Astrocyte of the spinal cord (primary cell): ENCODE measurements around the gene LCN15.

ENCODE experiments used
- DNase-seq: peaks from one replicate; pipeline ENCODE4 v3.0.0; 2011; ENCODE audit warnings: low read depth, low spot score
- H3K4me3 ChIP-seq: 2 replicates; pipeline ENCODE4 v1.5.1; 2011; ENCODE audit warnings: low read depth, mild to moderate bottlenecking, low read length, moderate library complexity
- CTCF ChIP-seq: IDR thresholded peaks from 2 replicates; pipeline ENCODE4 v1.5.1; 2012; ENCODE audit warnings: low read depth, mild to moderate bottlenecking, low read length, inconsistent platforms
- in situ Hi-C: cut with HindIII; loops from 2 replicates; pipeline ENCODE4 v1.10.0; 2017; ENCODE audit warnings: low sequenced_read_pairs

Gene LCN15

GRCh38 chr9:136725612-136726011 is 38.7 kb downstream of the LCN15 start:
- H3K4me3 ChIP-seq, result no peak overlapping the region
- in situ Hi-C loops, result no loop called here
- TF ChIP-seq CTCF, result no peak
- DNase-seq, result no peak

GRCh38 chr9:136724772-136725171 is 39.5 kb downstream of the LCN15 start:
- no peak for DNase-seq
- TF ChIP-seq CTCF, result no peak
- no peak overlapping the region for H3K4me3 ChIP-seq
- in situ Hi-C loops, result no loop called here

- no peak overlapping the region for H3K4me3 ChIP-seq
- no peak for TF ChIP-seq CTCF
- in situ Hi-C loops, result no loop called here
- DNase-seq, result no peak
These were observed 40.3 kb downstream of the LCN15 start for GRCh38 chr9:136723989-136724388.

- H3K4me3 ChIP-seq, result no peak overlapping the region
- DNase-seq, result no peak
- TF ChIP-seq CTCF, result no peak
- in situ Hi-C loops, result no loop called here
These were observed 40.8 kb downstream of the LCN15 start for GRCh38 chr9:136723362-136723976.

GRCh38 chr9:136722969-136723356 is 41.4 kb downstream of the LCN15 start:
- no peak for DNase-seq
- no peak overlapping the region for H3K4me3 ChIP-seq
- no peak for TF ChIP-seq CTCF
- in situ Hi-C loops, result no loop called here

GRCh38 chr9:136722093-136722968 is 42.0 kb downstream of the LCN15 start:
- no peak for TF ChIP-seq CTCF
- H3K4me3 ChIP-seq, result no peak overlapping the region
- in situ Hi-C loops, result no loop called here
- no peak for DNase-seq
